RPMI7951 (cell line): ENCODE results near the gene KHK. TPM values are rescaled to one million over a fixed set of nuclear protein-coding genes. Genes with fewer than 3 reads are reported as not detected.

ENCODE experiments used
- DNase-seq: peaks from one replicate; pipeline ENCODE4 v3.0.0-alpha.2; 2012; ENCODE audit warnings: low read depth
- total RNA-seq: library from RNA; depleted of rRNA; stranded (reverse); fragments of >200 nt; shearing (Covaris generic); gene quantifications from 2 replicates; pipeline ENCODE4 v1.2.3, GENCODE V29; 2014

Gene KHK
- total RNA-seq, 1 experiment from 2014 or later: 4.1 TPM

GRCh38 chr2:27126252-27126710, 39.7 kb downstream of the KHK start:
- DNase-seq: no peak

- no peak for DNase-seq
Measured at GRCh38 chr2:27127883-27128667, 41.5 kb downstream of the KHK start.

GRCh38 chr2:27128668-27129571, 42.3 kb downstream of the KHK start:
- DNase-seq: no peak

- DNase-seq: no peak
Measured at GRCh38 chr2:27130396-27130795, 43.8 kb downstream of the KHK start.

- no peak for DNase-seq
Measured at GRCh38 chr2:27131429-27131828, 44.9 kb downstream of the KHK start.

GRCh38 chr2:27133195-27133875, 46.8 kb downstream of the KHK start:
- no peak for DNase-seq

GRCh38 chr2:27133905-27134780, 47.6 kb downstream of the KHK start, which contains the start of gene PREB:
Gene PREB (minus strand): TSS chr2:27134636. CDS start chr2:27134421, 215 bp downstream.
- DNase-seq: peak; percentile 93

GRCh38 chr2:27134781-27135477, 48.4 kb downstream of the KHK start:
- no peak for DNase-seq

- no peak for DNase-seq
Measured at GRCh38 chr2:27135478-27135955, 48.9 kb downstream of the KHK start.

- DNase-seq: no peak
Measured at GRCh38 chr2:27136751-27137150, 50.2 kb downstream of the KHK start.

- DNase-seq: no peak
Measured at GRCh38 chr2:27137322-27137935, 50.9 kb downstream of the KHK start.

GRCh38 chr2:27138111-27138510, 51.5 kb downstream of the KHK start:
- no peak for DNase-seq

GRCh38 chr2:27139310-27139709, 52.7 kb downstream of the KHK start, which contains the start of gene PRR30:
Gene PRR30 (minus strand): TSS chr2:27139410. CDS start chr2:27138329, 1,081 bp downstream.
- no peak for DNase-seq

- no peak for DNase-seq
Measured at GRCh38 chr2:27143285-27143684, 56.7 kb downstream of the KHK start.

GRCh38 chr2:27145682-27146081, 59.1 kb downstream of the KHK start:
- DNase-seq: no peak

GRCh38 chr2:27147935-27148334, 61.4 kb downstream of the KHK start:
- no peak for DNase-seq

GRCh38 chr2:27148801-27149439, 62.3 kb downstream of the KHK start, which contains the start of gene TCF23:
Gene TCF23 (plus strand): TSS chr2:27149004. CDS start chr2:27149134, 130 bp downstream.
- no peak for DNase-seq

GRCh38 chr2:27149570-27150405, 63.2 kb downstream of the KHK start:
- DNase-seq: no peak
